ENCODE measurements around the gene LCORL.

- no peak for TF ChIP-seq CTCF (IDR thresholded peaks at IDR 0.05)
- no peak for TF ChIP-seq POLR2A (IDR thresholded peaks at IDR 0.05)
Observed at GRCh38 chr4:17854036-17854435, 167.5 kb downstream of the LCORL start.

All from thyroid gland (tissue), 4 donors.